H9 (cell line): ENCODE measurements around the gene BLOC1S3. TPM values are rescaled to one million over a fixed set of nuclear protein-coding genes. Genes with fewer than 3 reads are reported as not detected.

Source experiments
- DNase-seq: peaks from one replicate; pipeline ENCODE4 v3.0.0-alpha.2; 2017
- H2AFZ ChIP-seq: one replicate; pipeline ENCODE4 v1.6.1; 2013; ENCODE audit warnings: mild to moderate bottlenecking, low read length, control low read depth, moderate library complexity
- H2AK5ac ChIP-seq: 2 replicates; pipeline ENCODE4 v1.6.1; 2013; ENCODE audit warnings: low read length, control low read depth, mixed read lengths; ENCODE audit not compliant: insufficient read length
- H2BK120ac ChIP-seq: one replicate; pipeline ENCODE4 v1.6.1; 2013; ENCODE audit warnings: low read depth, mild to moderate bottlenecking, low read length, control low read depth, inconsistent platforms; ENCODE audit not compliant: poor library complexity, severe bottlenecking
- H2BK12ac ChIP-seq: 2 replicates; pipeline ENCODE4 v1.6.1; 2013; ENCODE audit warnings: low read length, control low read depth, mixed read lengths, low read depth; ENCODE audit not compliant: insufficient read length
- H2BK15ac ChIP-seq: 2 replicates; pipeline ENCODE4 v1.6.1; 2013; ENCODE audit warnings: low read depth, low read length, control low read depth
- H2BK20ac ChIP-seq: one replicate; pipeline ENCODE4 v1.6.1; 2013; ENCODE audit warnings: low read depth, mild to moderate bottlenecking, low read length, control low read depth, inconsistent platforms; ENCODE audit not compliant: poor library complexity, severe bottlenecking
- H2BK5ac ChIP-seq: 2 replicates; pipeline ENCODE4 v1.6.1; 2013; ENCODE audit warnings: low read length, control low read depth, mixed read lengths; ENCODE audit not compliant: insufficient read length
- H3K14ac ChIP-seq: 2 replicates; pipeline ENCODE4 v1.6.1; 2013; ENCODE audit warnings: low read length, control low read depth; ENCODE audit not compliant: insufficient read depth
- H3K18ac ChIP-seq: 2 replicates; pipeline ENCODE4 v1.6.1; 2013; ENCODE audit warnings: low read depth, mild to moderate bottlenecking, mixed read lengths, low read length, control low read depth; ENCODE audit not compliant: insufficient read length
- H3K23ac ChIP-seq: 2 replicates; pipeline ENCODE4 v1.6.1; 2013; ENCODE audit warnings: low read length, control low read depth, mixed read lengths, low read depth; ENCODE audit not compliant: insufficient read length
- H3K23me2 ChIP-seq: 2 replicates; pipeline ENCODE4 v1.6.1; 2013; ENCODE audit warnings: low read depth, mild to moderate bottlenecking, mixed read lengths, low read length, control low read depth; ENCODE audit not compliant: insufficient read length, poor library complexity, severe bottlenecking
- H3K27ac ChIP-seq: 2 replicates; pipeline ENCODE4 v1.5.1; 2013; ENCODE audit warnings: low read length, control low read depth, mixed read lengths, low read depth; ENCODE audit not compliant: insufficient read length
- H3K27me3 ChIP-seq: 2 replicates; pipeline ENCODE4 v1.6.1; 2013; ENCODE audit warnings: low read length, control low read depth, inconsistent platforms; ENCODE audit not compliant: insufficient read depth
- H3K4ac ChIP-seq: 2 replicates; pipeline ENCODE4 v1.6.1; 2013; ENCODE audit warnings: low read depth, mild to moderate bottlenecking, control low read depth, inconsistent platforms, low read length, moderate library complexity
- H3K4me1 ChIP-seq: 2 replicates; pipeline ENCODE4 v1.6.1; 2013; ENCODE audit warnings: low read length, control low read depth, inconsistent platforms; ENCODE audit not compliant: insufficient read depth
- H3K4me2 ChIP-seq: 2 replicates; pipeline ENCODE4 v1.6.1; 2013; ENCODE audit warnings: low read length, control low read depth, mixed read lengths; ENCODE audit not compliant: insufficient read length, insufficient read depth
- H3K56ac ChIP-seq: 2 replicates; pipeline ENCODE4 v1.6.1; 2013; ENCODE audit warnings: low read depth, mild to moderate bottlenecking, mixed read lengths, low read length, control low read depth; ENCODE audit not compliant: insufficient read length
- H3K79me1 ChIP-seq: 2 replicates; pipeline ENCODE4 v1.6.1; 2013; ENCODE audit warnings: low read depth, mild to moderate bottlenecking, moderate library complexity, low read length, control low read depth, inconsistent platforms; ENCODE audit not compliant: insufficient read depth, poor library complexity, severe bottlenecking
- H3K79me2 ChIP-seq: 2 replicates; pipeline ENCODE4 v1.6.1; 2013; ENCODE audit warnings: low read length, control low read depth, inconsistent platforms; ENCODE audit not compliant: insufficient read depth
- H3K9ac ChIP-seq: 2 replicates; pipeline ENCODE4 v1.6.1; 2013; ENCODE audit warnings: low read length, control low read depth, mixed read lengths; ENCODE audit not compliant: insufficient read length; ENCODE audit errors: extremely low read depth
- H3K9me3 ChIP-seq: one replicate; pipeline ENCODE4 v1.6.1; 2013; ENCODE audit warnings: low read depth, low read length, inconsistent platforms; ENCODE audit not compliant: control insufficient read depth
- H3T11ph ChIP-seq: one replicate; pipeline ENCODE4 v1.6.1; 2013; ENCODE audit warnings: mild to moderate bottlenecking, low read length, control low read depth, inconsistent platforms
- H4K20me1 ChIP-seq: one replicate; pipeline ENCODE4 v1.6.1; 2013; ENCODE audit not compliant: control insufficient read depth, insufficient read length, insufficient read depth
- H4K5ac ChIP-seq: 2 replicates; pipeline ENCODE4 v1.6.1; 2013; ENCODE audit warnings: low read depth, mild to moderate bottlenecking, mixed read lengths, low read length, control low read depth; ENCODE audit not compliant: insufficient read length
- H4K8ac ChIP-seq: replicated peaks from 2 replicates; pipeline ENCODE4 v1.6.1; 2013; ENCODE audit warnings: low read length, control low read depth, mixed read lengths, low read depth; ENCODE audit not compliant: insufficient read length
- H4K91ac ChIP-seq: 2 replicates; pipeline ENCODE4 v1.6.1; 2013; ENCODE audit warnings: low read depth, mild to moderate bottlenecking, moderate library complexity, mixed read lengths, low read length, control low read depth; ENCODE audit not compliant: insufficient read length
- H3K27ac Mint-ChIP-seq, 3 experiments: 2 replicates in 2 of 3; 3 replicates in 1 of 3; pipeline ENCODE4 v1.8.0; 2020 to 2021; ENCODE audit warnings: mixed read lengths in 3 of 3, mild to moderate bottlenecking in 1 of 3, moderate library complexity in 1 of 3
- H3K27me3 Mint-ChIP-seq: 2 replicates; pipeline ENCODE4 v1.8.0; 2021; ENCODE audit warnings: low read depth, mild to moderate bottlenecking, moderate library complexity, mixed read lengths
- H3K36me3 Mint-ChIP-seq, 3 experiments: 2 replicates in 2 of 3; 3 replicates in 1 of 3; pipeline ENCODE4 v1.8.0; 2020 to 2021; ENCODE audit warnings: low read depth in 3 of 3, mixed read lengths in 3 of 3; ENCODE audit not compliant: insufficient read depth in 1 of 3
- H3K4me1 Mint-ChIP-seq, 2 experiments: 2 replicates each; pipeline ENCODE4 v1.8.0; 2020; ENCODE audit warnings: mixed read lengths in 2 of 2
- H3K4me3 Mint-ChIP-seq, 2 experiments: 2 replicates in 1 of 2; 3 replicates in 1 of 2; pipeline ENCODE4 v1.8.0; 2020 to 2021; ENCODE audit warnings: mild to moderate bottlenecking in 2 of 2, mixed read lengths in 2 of 2, moderate library complexity in 1 of 2
- H3K9me3 Mint-ChIP-seq, 2 experiments: 2 replicates in 1 of 2; 3 replicates in 1 of 2; pipeline ENCODE4 v1.8.0; 2020; ENCODE audit warnings: mild to moderate bottlenecking in 2 of 2, mixed read lengths in 2 of 2, moderate library complexity in 1 of 2
- WGBS: extraction: QIAGEN DNeasy Blood & Tissue Kit; methylation state at CpG from one replicate; pipeline ENCODE4 v1.1.7; 2013; ENCODE audit warnings: missing lambda C conversion rate, low lambda C conversion rate, mixed read lengths; ENCODE audit not compliant: insufficient read length; ENCODE audit errors: extremely low coverage; 5-methylcytosine and 5-hydroxymethylcytosine counted together
- total RNA-seq: library from RNA; stranded (reverse); gene quantifications from 2 replicates; pipeline ENCODE4 v1.2.1, GENCODE V29; 2021
- TF ChIP-seq, protein P1 (sequence below): fragments of 200-600 bp; sonication (generic); conservative IDR thresholded peaks from 3 replicates; pipeline ENCODE4 v1.8.0; 2021; ENCODE audit warnings: antibody characterized with exemption, mild to moderate bottlenecking

Gene BLOC1S3
- total RNA-seq, 1 experiment from 2014 or later: 9.2 TPM

DNA sequence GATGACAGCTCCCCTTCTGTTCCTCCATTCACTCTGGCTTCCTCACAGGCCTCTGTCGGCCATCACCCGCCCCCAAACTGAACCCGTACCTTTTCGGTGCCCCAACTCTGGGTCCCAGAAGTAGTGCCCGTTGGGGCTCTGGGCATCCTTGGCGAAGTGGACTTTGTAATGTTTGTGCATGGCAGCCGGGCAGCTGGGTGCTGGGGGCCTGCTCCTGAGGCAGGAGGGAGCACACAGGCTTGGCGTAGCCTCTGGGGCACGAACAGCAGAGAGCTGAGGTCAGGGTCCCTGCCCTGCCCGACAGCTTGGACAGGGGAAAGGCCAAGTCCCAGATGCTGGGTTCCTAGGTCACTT, 18.6 kb upstream of the BLOC1S3 start:
- Histone ChIP-seq H2BK12ac (no peak overlapping the region), H3K23ac (no peak overlapping the region), H2BK15ac (no peak overlapping the region), H2BK20ac (no peak overlapping the region), H3K14ac (no peak overlapping the region), H3K18ac (no peak overlapping the region), H3K9ac (no peak overlapping the region), H3K79me2 (no peaks in the 10 kb centered on the region), H3K9me3 (no peaks in the 10 kb centered on the region), H4K91ac (no peak overlapping the region), H4K20me1 (no peaks in the 10 kb centered on the region), H3K4me1 (no peaks in the 10 kb centered on the region), H4K5ac (no peak overlapping the region), H4K8ac (no peak overlapping the region), H2BK5ac (no peak overlapping the region), H3K4me2 (no peak overlapping the region), H3K56ac (no peak overlapping the region), H3K23me2 (no peaks in the 10 kb centered on the region), H3K79me1 (no peaks in the 10 kb centered on the region), H2AK5ac (no peak overlapping the region), H3K27ac (no peak overlapping the region), H3T11ph (no peak overlapping the region), H3K27me3 (no peaks in the 10 kb centered on the region), H2BK120ac (no peak overlapping the region), H2AFZ (no peak overlapping the region), H3K4ac (no peak overlapping the region)
- no peak overlapping the region for H3K27ac Mint-ChIP-seq
- H3K27me3 Mint-ChIP-seq: peaks cover 61% of the 10 kb centered on the region
- DNase-seq: no peak
- TF ChIP-seq, protein P1, sequence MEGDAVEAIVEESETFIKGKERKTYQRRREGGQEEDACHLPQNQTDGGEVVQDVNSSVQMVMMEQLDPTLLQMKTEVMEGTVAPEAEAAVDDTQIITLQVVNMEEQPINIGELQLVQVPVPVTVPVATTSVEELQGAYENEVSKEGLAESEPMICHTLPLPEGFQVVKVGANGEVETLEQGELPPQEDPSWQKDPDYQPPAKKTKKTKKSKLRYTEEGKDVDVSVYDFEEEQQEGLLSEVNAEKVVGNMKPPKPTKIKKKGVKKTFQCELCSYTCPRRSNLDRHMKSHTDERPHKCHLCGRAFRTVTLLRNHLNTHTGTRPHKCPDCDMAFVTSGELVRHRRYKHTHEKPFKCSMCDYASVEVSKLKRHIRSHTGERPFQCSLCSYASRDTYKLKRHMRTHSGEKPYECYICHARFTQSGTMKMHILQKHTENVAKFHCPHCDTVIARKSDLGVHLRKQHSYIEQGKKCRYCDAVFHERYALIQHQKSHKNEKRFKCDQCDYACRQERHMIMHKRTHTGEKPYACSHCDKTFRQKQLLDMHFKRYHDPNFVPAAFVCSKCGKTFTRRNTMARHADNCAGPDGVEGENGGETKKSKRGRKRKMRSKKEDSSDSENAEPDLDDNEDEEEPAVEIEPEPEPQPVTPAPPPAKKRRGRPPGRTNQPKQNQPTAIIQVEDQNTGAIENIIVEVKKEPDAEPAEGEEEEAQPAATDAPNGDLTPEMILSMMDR: no peak
- no peaks in the 10 kb centered on the region for H3K36me3 Mint-ChIP-seq
- H3K9me3 Mint-ChIP-seq: no peaks in the 10 kb centered on the region
- WGBS: no CpG with 5 or more reads among the region's 10 CpGs
- no peak overlapping the region for H3K4me3 Mint-ChIP-seq
- H3K4me1 Mint-ChIP-seq: peaks cover 5 to 34% of the 10 kb centered on the region in 2 experiments; a peak in 3 of 4 replicates
